ENCODE measurements around the gene IRF9.

IRF9 gene

DNA sequence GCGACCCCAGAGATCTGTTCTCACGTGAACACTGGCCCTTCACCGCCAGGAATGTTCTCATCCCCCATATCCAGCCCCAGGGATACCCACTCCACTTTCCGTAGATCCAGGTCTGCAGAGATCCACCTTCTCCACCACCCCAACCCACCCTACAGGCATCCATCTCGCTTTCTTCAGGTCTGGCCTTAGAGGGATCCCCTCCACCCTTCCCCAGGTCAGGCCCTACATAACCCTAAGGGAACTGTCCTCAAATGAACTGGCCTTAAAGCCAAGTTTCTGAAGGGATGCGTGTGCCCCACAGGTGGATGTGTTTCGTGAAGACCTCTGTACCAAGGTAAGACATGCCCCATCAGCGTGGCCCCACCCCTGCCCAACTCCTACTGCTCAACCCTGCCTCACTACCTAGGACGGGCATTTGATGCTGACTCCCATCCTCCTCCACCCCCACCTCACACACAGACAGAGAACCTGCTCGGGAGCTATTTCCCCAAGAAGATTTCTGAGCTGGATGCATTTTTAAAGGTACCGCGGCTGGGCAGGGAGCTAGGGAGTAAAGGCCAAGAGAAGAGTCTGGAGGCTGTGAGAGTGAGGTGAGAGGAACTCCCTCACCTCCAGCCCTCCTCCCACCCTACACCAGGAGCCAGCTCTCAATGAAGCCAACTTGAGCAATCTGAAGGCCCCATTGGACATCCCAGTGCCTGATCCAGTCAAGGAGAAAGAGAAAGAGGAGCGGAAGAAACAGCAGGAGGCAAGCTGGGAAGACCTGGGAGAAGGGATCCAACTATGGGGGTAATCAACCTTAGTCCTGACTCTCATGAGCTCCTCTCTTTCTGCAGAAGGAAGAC, 24.2 kb upstream of the IRF9 start:
- TF ChIP-seq, protein P1, sequence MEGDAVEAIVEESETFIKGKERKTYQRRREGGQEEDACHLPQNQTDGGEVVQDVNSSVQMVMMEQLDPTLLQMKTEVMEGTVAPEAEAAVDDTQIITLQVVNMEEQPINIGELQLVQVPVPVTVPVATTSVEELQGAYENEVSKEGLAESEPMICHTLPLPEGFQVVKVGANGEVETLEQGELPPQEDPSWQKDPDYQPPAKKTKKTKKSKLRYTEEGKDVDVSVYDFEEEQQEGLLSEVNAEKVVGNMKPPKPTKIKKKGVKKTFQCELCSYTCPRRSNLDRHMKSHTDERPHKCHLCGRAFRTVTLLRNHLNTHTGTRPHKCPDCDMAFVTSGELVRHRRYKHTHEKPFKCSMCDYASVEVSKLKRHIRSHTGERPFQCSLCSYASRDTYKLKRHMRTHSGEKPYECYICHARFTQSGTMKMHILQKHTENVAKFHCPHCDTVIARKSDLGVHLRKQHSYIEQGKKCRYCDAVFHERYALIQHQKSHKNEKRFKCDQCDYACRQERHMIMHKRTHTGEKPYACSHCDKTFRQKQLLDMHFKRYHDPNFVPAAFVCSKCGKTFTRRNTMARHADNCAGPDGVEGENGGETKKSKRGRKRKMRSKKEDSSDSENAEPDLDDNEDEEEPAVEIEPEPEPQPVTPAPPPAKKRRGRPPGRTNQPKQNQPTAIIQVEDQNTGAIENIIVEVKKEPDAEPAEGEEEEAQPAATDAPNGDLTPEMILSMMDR (conservative IDR thresholded peaks at IDR 0.05; ENCODE audit: control insufficient read depth, insufficient read depth, low read depth, low read length) = no peak
- DNase-seq (ENCODE audit: low read depth) = no peak
- H3K4me3 ChIP-seq (ENCODE audit: control insufficient read depth, low read depth, low read length) = peak overlapping the region; percentile 70

DNA sequence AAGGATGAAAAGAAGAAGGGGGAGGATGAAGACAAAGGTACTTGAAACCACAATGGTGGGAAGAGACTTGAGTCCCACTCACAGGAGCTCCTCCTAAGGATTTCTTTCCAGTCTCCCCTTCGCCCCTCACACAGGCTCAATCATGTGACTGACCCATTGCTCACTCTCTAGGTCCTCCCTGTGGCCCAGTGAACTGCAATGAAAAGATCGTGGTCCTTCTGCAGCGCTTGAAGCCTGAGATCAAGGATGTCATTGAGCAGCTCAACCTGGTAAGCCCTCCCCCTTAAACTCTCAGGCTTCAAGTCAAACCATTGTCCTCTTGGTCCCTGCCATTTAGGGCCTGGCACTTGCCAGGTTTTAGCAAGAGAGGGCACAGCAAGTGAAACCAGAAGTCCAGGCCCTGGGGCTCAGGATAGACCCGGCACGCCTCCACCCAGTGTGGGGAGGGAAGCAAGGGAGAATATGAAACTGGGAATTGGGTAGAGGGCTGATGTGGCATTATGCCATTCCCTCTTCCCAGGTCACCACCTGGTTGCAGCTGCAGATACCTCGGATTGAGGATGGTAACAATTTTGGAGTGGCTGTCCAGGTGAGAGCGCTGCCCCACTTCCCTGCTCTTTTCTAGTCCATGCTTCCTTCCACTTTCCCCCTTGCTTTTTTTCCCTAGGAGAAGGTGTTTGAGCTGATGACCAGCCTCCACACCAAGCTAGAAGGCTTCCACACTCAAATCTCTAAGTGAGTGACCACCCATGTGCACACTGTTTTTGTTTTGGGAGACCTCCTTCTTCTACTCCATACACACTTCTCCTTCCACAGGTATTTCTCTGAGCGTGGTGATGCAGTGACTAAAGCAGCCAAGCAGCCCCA, 23.3 kb upstream of the IRF9 start:
- DNase-seq (ENCODE audit: low read depth) = no peak
- TF ChIP-seq, protein P1 (conservative IDR thresholded peaks at IDR 0.05; ENCODE audit: control insufficient read depth, insufficient read depth, low read depth, low read length) = no peak
- H3K4me3 ChIP-seq (ENCODE audit: control insufficient read depth, low read depth, low read length) = no peak overlapping the region

DNA sequence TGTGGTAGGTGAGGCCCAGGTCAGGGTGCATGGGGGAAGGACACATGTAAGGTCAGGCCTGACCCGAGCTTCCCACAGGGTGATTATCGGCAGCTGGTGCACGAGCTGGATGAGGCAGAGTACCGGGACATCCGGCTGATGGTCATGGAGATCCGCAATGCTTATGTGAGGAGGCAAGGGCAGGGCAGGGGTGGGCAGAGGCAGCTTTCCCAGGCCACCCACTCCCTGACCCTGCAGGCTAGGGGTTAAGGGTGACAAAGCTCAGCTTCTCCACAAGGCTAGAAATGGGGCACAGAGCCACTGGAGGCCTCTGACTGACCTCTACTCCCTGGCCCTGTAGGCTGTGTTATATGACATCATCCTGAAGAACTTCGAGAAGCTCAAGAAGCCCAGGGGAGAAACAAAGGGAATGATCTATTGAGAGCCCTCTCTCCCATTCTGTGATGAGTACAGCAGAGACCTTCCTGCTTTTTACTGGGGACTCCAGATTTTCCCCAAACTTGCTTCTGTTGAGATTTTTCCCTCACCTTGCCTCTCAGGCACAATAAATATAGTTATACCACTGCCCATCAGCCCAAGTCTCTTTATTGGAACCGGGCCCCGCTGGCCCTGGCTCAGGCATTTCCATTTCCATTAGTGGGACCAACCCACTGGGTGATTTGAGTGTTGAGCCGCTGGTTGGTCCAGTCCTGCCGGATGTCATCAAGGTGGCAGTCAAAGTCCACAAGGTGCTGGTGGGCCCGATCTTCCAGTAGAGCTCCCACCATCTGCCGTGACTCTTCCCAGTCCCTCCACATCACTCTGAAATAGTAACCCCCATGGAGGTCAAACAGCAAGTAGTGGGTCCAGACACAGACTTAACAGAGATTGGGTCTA, 22.4 kb upstream of the IRF9 start:
- no peak for DNase-seq (ENCODE audit: low read depth)
- no peak overlapping the region for H3K4me3 ChIP-seq (ENCODE audit: control insufficient read depth, low read depth, low read length)
- TF ChIP-seq, protein P1 (conservative IDR thresholded peaks at IDR 0.05; ENCODE audit: control insufficient read depth, insufficient read depth, low read depth, low read length) = no peak

DNA sequence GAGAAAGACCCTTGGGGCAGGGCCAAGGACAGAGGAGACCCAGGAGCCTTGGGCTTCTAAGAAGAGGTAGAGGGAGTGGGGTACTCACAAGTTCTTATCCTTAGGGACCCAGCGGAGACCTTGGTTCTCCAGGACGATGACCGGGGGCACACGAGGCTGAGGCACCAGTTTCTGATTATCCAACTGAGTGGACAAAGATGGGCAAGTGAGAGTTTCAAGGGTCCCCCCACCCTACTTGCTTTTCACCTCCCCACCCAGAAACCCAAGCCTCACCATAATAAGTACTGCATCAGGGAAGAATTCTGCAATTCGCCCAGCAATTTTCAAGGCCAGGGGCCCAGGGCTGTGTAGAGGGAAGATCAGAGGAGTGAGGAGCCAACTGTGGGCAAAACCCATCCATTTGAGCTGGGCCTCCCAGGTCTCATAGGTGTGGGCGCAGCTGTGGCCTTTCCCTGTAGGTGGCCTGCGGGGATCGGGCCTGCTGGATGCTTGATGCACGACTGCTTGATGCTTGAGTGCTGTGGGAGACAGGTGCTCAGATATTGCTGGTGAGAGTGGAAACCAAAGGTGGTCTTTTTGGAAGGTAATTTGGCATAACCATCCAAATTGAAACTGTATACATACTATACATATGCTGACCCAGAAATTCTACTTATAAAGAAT, 21.7 kb upstream of the IRF9 start:
- TF ChIP-seq, protein P1 (conservative IDR thresholded peaks at IDR 0.05; ENCODE audit: control insufficient read depth, insufficient read depth, low read depth, low read length) = no peak
- no peak for DNase-seq (ENCODE audit: low read depth)
- no peak overlapping the region for H3K4me3 ChIP-seq (ENCODE audit: control insufficient read depth, low read depth, low read length)

DNA sequence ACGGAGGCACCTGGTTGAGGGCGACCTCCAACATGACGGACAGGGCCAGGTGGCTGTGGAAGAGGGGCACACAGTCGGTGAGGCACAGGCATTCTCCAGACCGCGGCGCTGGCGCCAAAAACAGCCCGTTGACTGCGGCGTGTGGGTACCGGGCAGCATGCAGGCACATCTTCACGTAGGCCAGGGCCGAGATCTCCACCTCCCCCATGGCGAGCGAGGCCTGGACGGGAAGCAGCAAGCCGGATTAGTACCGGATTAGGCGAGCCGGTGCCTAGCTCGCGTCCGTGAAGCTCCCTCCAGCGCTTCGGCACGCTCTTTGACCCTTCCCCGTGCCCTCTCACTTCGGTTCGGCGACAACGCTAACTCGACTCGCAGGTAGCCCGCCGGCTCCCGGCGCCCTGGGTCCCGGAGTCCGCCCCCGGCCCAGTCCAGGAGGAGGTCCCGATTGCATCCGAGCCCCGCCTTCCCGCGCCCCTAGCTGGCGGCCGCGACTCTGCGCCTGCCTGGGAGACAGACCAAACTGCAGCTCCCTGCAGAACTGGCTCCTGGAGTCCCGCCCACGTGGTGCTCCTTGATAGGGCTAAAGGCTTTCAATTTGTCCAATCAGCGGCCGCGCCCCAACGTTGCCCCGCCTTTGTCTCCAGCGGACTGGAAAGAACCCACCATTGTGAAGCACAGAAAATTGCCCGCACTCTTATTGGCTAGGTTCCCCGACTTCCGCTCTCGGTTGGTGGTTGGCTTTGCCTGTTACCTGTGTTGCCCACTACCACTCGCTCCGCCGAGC, 19.8 kb upstream of the IRF9 start, which contains the start of gene EMC9:
TSS of gene EMC9 (minus strand) at position 495 of the 784 bp plus-strand sequence. CDS start at position 208, 287 bp downstream.
- peak within 1 kb of the TSS; percentile 86 for H3K4me3 ChIP-seq (ENCODE audit: control insufficient read depth, low read depth, low read length)
- peak; percentile 98 for DNase-seq (ENCODE audit: low read depth)
- TF ChIP-seq, protein P1 (conservative IDR thresholded peaks at IDR 0.05; ENCODE audit: control insufficient read depth, insufficient read depth, low read depth, low read length) = peak; percentile 32

Data from fibroblast of mammary gland (primary cell).